Measurements from ENCODE around the gene SERPINB1. TPM values are rescaled to one million over a fixed set of nuclear protein-coding genes. Genes with fewer than 3 reads are reported as not detected.

Gene SERPINB1
- total RNA-seq, 1 experiment from 2014 or later, result 73.2 TPM

- no peaks in the 10 kb centered on the region for H4K20me1 ChIP-seq (ENCODE audit: insufficient read depth)
- H2AFZ ChIP-seq (ENCODE audit: low read depth, low read length, poor library complexity, severe bottlenecking), result no peak overlapping the region
- no peak overlapping the region for H3K27ac ChIP-seq (ENCODE audit: low read depth, low read length)
- H3K4me1 ChIP-seq (ENCODE audit: control insufficient read depth in 1 of 2, insufficient read depth in 2 of 2, low read length in 2 of 2), result peaks cover 12 to 34% of the 10 kb centered on the region in 2 experiments
- ATAC-seq (no peak), DNase-seq (ENCODE audit: low read depth, low spot score) (no peak)
- no peak for TF ChIP-seq REST (IDR thresholded peaks at IDR 0.05; ENCODE audit: low read depth)
- TF ChIP-seq RAD21 (IDR thresholded peaks at IDR 0.05; ENCODE audit: low read depth), result no peak
- TF ChIP-seq, protein P1, sequence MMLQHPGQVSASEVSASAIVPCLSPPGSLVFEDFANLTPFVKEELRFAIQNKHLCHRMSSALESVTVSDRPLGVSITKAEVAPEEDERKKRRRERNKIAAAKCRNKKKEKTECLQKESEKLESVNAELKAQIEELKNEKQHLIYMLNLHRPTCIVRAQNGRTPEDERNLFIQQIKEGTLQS (IDR thresholded peaks at IDR 0.05), result no peak
- TF ChIP-seq EGR1 (IDR thresholded peaks at IDR 0.05; ENCODE audit: low read depth), result no peak
- no peak for TF ChIP-seq ZBTB33 (IDR thresholded peaks at IDR 0.05; ENCODE audit: extremely low read depth, insufficient replicate concordance, low read length)
- no peak for TF ChIP-seq CEBPB (IDR thresholded peaks at IDR 0.05; ENCODE audit: low read depth)
- TF ChIP-seq FOSL1 (IDR thresholded peaks at IDR 0.05; ENCODE audit: low read depth), result no peak
- no peak for TF ChIP-seq YY1 (IDR thresholded peaks at IDR 0.05; ENCODE audit: extremely low read depth, insufficient replicate concordance, low read depth, low read length)
- H3K9me3 ChIP-seq (ENCODE audit: control insufficient read depth in 1 of 2, insufficient read depth in 1 of 2, low read depth in 1 of 2, low read length in 2 of 2), result no peaks in the 10 kb centered on the region
- no peak overlapping the region for H3K9ac ChIP-seq (ENCODE audit: low read length)
- BruUV-seq (replicated peaks), result no TSS peak
- H3K79me2 ChIP-seq (ENCODE audit: insufficient read depth, low read length), result no peaks in the 10 kb centered on the region
- H3K9me2 ChIP-seq (ENCODE audit: insufficient read depth), result no peaks in the 10 kb centered on the region
- H3K36me3 ChIP-seq (ENCODE audit: control insufficient read depth in 1 of 2, insufficient read depth in 2 of 2, low read length in 2 of 2), result no peaks in the 10 kb centered on the region
- CTCF ChIA-PET, result interaction anchor here (0.9 kb wide), 1 partner anchor 39 kb away, joined by 3 read pairs; no protein-coding TSS in a partner anchor
- intact Hi-C loops (cut with micrococcal nuclease), result no loop called here
- no peak overlapping the region for H3K4me3 ChIP-seq (replicated peaks in 1 of 2; ENCODE audit: low read depth in 1 of 2, low read length in 2 of 2)
- H3K27me3 ChIP-seq (ENCODE audit: insufficient read depth, low read length), result no peaks in the 10 kb centered on the region
- RAD21 ChIA-PET (ENCODE audit: low non-redundant PET in 1 of 2, low total read pairs in 2 of 2, uncharacterized antibody in 2 of 2, unreplicated experiment in 2 of 2), result no interaction called here
- H3K4me2 ChIP-seq (ENCODE audit: low read length), result no peak overlapping the region
- POLR2A ChIA-PET, result interaction anchor here (1.3 kb wide), 1 partner anchor 31 kb away, joined by 3 read pairs; the partner anchor contains the start of gene SERPINB1
These were observed 30.3 kb upstream of the SERPINB1 start for GRCh38 chr6:2871953-2872352.
